ENCODE data around the gene ARF6. TPM values are rescaled to one million over a fixed set of nuclear protein-coding genes. Genes with fewer than 3 reads are reported as not detected.

Gene ARF6
- total RNA-seq, 3 donors from 2014 or later (not counting 1 experiment from before 2014, with no cell fraction given): 124 to 132 (median 128) TPM

- no peak for TF ChIP-seq CTCF (IDR thresholded peaks at IDR 0.05)
- no peaks in the 10 kb centered on the region for H3K36me3 ChIP-seq (ENCODE audit: control insufficient read depth, insufficient read depth, low read length)
- WGBS (ENCODE audit: insufficient coverage): 96% methylated on average over 2 of the region's 3 CpGs
- H3K27me3 ChIP-seq (ENCODE audit: control insufficient read depth, insufficient read depth, low read length): no peaks in the 10 kb centered on the region
- no peak overlapping the region for H3K4me3 ChIP-seq (ENCODE audit: low read length)
- no peaks in the 10 kb centered on the region for H3K9me3 ChIP-seq (ENCODE audit: control insufficient read depth, insufficient read depth, low read length)
- Mint-ChIP-seq H3K4me3 (no peak overlapping the region), H3K36me3 (no peaks in the 10 kb centered on the region), H3K27me3 (ENCODE audit: low read depth in 2 of 2) (no peaks in the 10 kb centered on the region), H3K9me3 (no peaks in the 10 kb centered on the region), H3K4me1 (peaks cover 9 to 14% of the 10 kb centered on the region in 2 donors), H3K27ac (no peak overlapping the region)
- no peaks in the 10 kb centered on the region for H3K4me1 ChIP-seq (ENCODE audit: control insufficient read depth, insufficient read depth, low read length)
- intact Hi-C loops (cut with micrococcal nuclease): no loop called here
- H3K27ac ChIP-seq (ENCODE audit: low read length): no peak overlapping the region
- ATAC-seq: no peak
- no peak for DNase-seq
Observed at GRCh38 chr14:49919825-49920659, 27.2 kb downstream of the ARF6 start.

GRCh38 chr14:49920935-49921334 is 28.1 kb downstream of the ARF6 start:
- Histone ChIP-seq H3K9me3 (ENCODE audit: control insufficient read depth, insufficient read depth, low read length) (no peaks in the 10 kb centered on the region), H3K36me3 (ENCODE audit: control insufficient read depth, insufficient read depth, low read length) (no peaks in the 10 kb centered on the region), H3K27me3 (ENCODE audit: control insufficient read depth, insufficient read depth, low read length) (no peaks in the 10 kb centered on the region), H3K4me3 (ENCODE audit: low read length) (no peak overlapping the region), H3K4me1 (ENCODE audit: control insufficient read depth, insufficient read depth, low read length) (no peaks in the 10 kb centered on the region), H3K27ac (ENCODE audit: low read length) (no peak overlapping the region)
- H3K27me3 Mint-ChIP-seq (ENCODE audit: low read depth in 2 of 2): no peaks in the 10 kb centered on the region
- peaks cover 5 to 11% of the 10 kb centered on the region in 2 donors for H3K4me1 Mint-ChIP-seq
- TF ChIP-seq CTCF (IDR thresholded peaks at IDR 0.05): no peak
- DNase-seq: no peak
- ATAC-seq: no peak
- H3K9me3 Mint-ChIP-seq: no peaks in the 10 kb centered on the region
- no peak overlapping the region for H3K27ac Mint-ChIP-seq
- intact Hi-C loops (cut with micrococcal nuclease): no loop called here
- no peak overlapping the region for H3K4me3 Mint-ChIP-seq
- H3K36me3 Mint-ChIP-seq: no peaks in the 10 kb centered on the region
- WGBS (ENCODE audit: insufficient coverage): 69% methylated on average over 1 of the region's 2 CpGs

- H3K4me1 Mint-ChIP-seq: peaks cover 5 to 11% of the 10 kb centered on the region in 2 donors
- intact Hi-C loops (cut with micrococcal nuclease): no loop called here
- H3K27me3 Mint-ChIP-seq (ENCODE audit: low read depth in 2 of 2): no peaks in the 10 kb centered on the region
- no peaks in the 10 kb centered on the region for H3K36me3 ChIP-seq (ENCODE audit: control insufficient read depth, insufficient read depth, low read length)
- WGBS (ENCODE audit: insufficient coverage): 93% methylated on average over 1 of the region's 1 CpG
- no peaks in the 10 kb centered on the region for H3K9me3 Mint-ChIP-seq
- no peaks in the 10 kb centered on the region for H3K27me3 ChIP-seq (ENCODE audit: control insufficient read depth, insufficient read depth, low read length)
- no peaks in the 10 kb centered on the region for H3K9me3 ChIP-seq (ENCODE audit: control insufficient read depth, insufficient read depth, low read length)
- TF ChIP-seq CTCF (IDR thresholded peaks at IDR 0.05): no peak
- no peaks in the 10 kb centered on the region for H3K36me3 Mint-ChIP-seq
- H3K27ac ChIP-seq (ENCODE audit: low read length): no peak overlapping the region
- ATAC-seq (no peak), DNase-seq (no peak)
- H3K4me3 Mint-ChIP-seq: no peak overlapping the region
- no peaks in the 10 kb centered on the region for H3K4me1 ChIP-seq (ENCODE audit: control insufficient read depth, insufficient read depth, low read length)
- no peak overlapping the region for H3K4me3 ChIP-seq (ENCODE audit: low read length)
- H3K27ac Mint-ChIP-seq: no peak overlapping the region
Observed at GRCh38 chr14:49921401-49921800, 28.5 kb downstream of the ARF6 start.

GRCh38 chr14:49923442-49923841 is 30.6 kb downstream of the ARF6 start:
- DNase-seq: no peak
- Histone ChIP-seq H3K27me3 (ENCODE audit: control insufficient read depth, insufficient read depth, low read length) (no peaks in the 10 kb centered on the region), H3K36me3 (ENCODE audit: control insufficient read depth, insufficient read depth, low read length) (no peaks in the 10 kb centered on the region), H3K4me3 (ENCODE audit: low read length) (no peak overlapping the region), H3K27ac (ENCODE audit: low read length) (no peak overlapping the region), H3K9me3 (ENCODE audit: control insufficient read depth, insufficient read depth, low read length) (no peaks in the 10 kb centered on the region), H3K4me1 (ENCODE audit: control insufficient read depth, insufficient read depth, low read length) (no peaks in the 10 kb centered on the region)
- no peak for TF ChIP-seq CTCF (IDR thresholded peaks at IDR 0.05)
- no peak overlapping the region for H3K4me3 Mint-ChIP-seq
- no peak for ATAC-seq
- H3K27ac Mint-ChIP-seq: no peak overlapping the region
- H3K27me3 Mint-ChIP-seq (ENCODE audit: low read depth in 2 of 2): no peaks in the 10 kb centered on the region
- no peaks in the 10 kb centered on the region for H3K9me3 Mint-ChIP-seq
- H3K4me1 Mint-ChIP-seq: peaks cover 5 to 11% of the 10 kb centered on the region in 2 donors
- intact Hi-C loops (cut with micrococcal nuclease): no loop called here
- no peaks in the 10 kb centered on the region for H3K36me3 Mint-ChIP-seq
- 100% methylated on average over 1 of the region's 1 CpG for WGBS (ENCODE audit: insufficient coverage)
